Stimulated activated effector memory CD8-positive, alpha-beta T cell treated with anti-CD3 and anti-CD28 coated beads, Interleukin-12 subunit alpha, Interleukin-12 subunit beta, amount 100 ng/mL, for 72 hours (primary cell): ENCODE measurements around the gene ZFP36.

Experiments
- ATAC-seq: fragments of 150-1000 bp; cut with Tn5 transposase; 2 replicates; pipeline ENCODE4 v1.10.0; 2021
- DNase-seq, 2 donors: peaks; one replicate each; pipeline ENCODE4 v3.0.0; 2021 to 2022; ENCODE audit warnings: low spot score in 2 of 2
- H3K27ac Mint-ChIP-seq: one replicate; pipeline ENCODE4 v1.8.0; 2022; ENCODE audit warnings: mild to moderate bottlenecking, mixed read lengths
- H3K36me3 Mint-ChIP-seq: one replicate; pipeline ENCODE4 v1.8.0; 2022; ENCODE audit warnings: mild to moderate bottlenecking, mixed read lengths
- H3K4me1 Mint-ChIP-seq: one replicate; pipeline ENCODE4 v1.8.0; 2022; ENCODE audit warnings: mixed read lengths
- H3K4me3 Mint-ChIP-seq: one replicate; pipeline ENCODE4 v1.8.0; 2022; ENCODE audit warnings: mild to moderate bottlenecking, mixed read lengths
- H3K9me3 Mint-ChIP-seq: one replicate; pipeline ENCODE4 v1.8.0; 2022; ENCODE audit warnings: mixed read lengths

The ZFP36 gene

DNA sequence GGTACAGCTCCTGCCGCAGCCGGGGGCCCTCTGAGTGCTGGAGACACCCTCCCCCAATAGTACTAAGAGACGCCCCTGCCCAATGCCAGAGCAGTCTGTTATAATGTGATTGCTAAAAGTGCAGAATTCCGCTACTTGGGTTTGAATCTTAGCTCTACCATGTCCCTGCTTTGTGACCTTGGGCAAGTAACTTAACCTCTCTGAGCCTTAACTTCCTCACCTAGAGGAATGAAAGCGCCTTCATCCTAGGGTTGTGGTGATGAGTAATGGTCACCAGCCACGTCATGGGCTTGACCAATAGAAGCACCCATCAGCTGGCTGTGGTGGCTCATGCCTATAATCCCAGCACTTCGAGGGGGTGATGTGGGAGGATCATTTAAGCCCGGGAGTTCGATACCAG is 12.4 kb downstream of the ZFP36 start:
- H3K4me1 Mint-ChIP-seq = peaks cover 15% of the 10 kb centered on the region
- no peak for DNase-seq
- H3K36me3 Mint-ChIP-seq = peaks cover 69% of the 10 kb centered on the region
- ATAC-seq = no peak
- H3K4me3 Mint-ChIP-seq = no peak overlapping the region
- H3K9me3 Mint-ChIP-seq = no peaks in the 10 kb centered on the region
- no peak overlapping the region for H3K27ac Mint-ChIP-seq

- H3K36me3 Mint-ChIP-seq = peaks cover 65% of the 10 kb centered on the region
- ATAC-seq (no peak), DNase-seq (no peak)
- H3K9me3 Mint-ChIP-seq = no peaks in the 10 kb centered on the region
- H3K4me1 Mint-ChIP-seq = no peaks in the 10 kb centered on the region
- no peak overlapping the region for H3K4me3 Mint-ChIP-seq
- no peak overlapping the region for H3K27ac Mint-ChIP-seq
Measured at GRCh38 chr19:39420769-39421168, 14.1 kb downstream of the ZFP36 start.

- Mint-ChIP-seq H3K9me3 (no peaks in the 10 kb centered on the region), H3K36me3 (peaks cover 65% of the 10 kb centered on the region), H3K27ac (no peak overlapping the region), H3K4me3 (no peak overlapping the region), H3K4me1 (peaks cover 7% of the 10 kb centered on the region)
- no peak for DNase-seq
- no peak for ATAC-seq
Measured at GRCh38 chr19:39422020-39422419, 15.4 kb downstream of the ZFP36 start.

- ATAC-seq (peak; percentile 16), DNase-seq (no peak)
- H3K4me3 Mint-ChIP-seq = no peak overlapping the region
- peaks cover 7% of the 10 kb centered on the region for H3K4me1 Mint-ChIP-seq
- no peaks in the 10 kb centered on the region for H3K9me3 Mint-ChIP-seq
- peaks cover 50% of the 10 kb centered on the region for H3K36me3 Mint-ChIP-seq
- peak overlapping the region; percentile 68 for H3K27ac Mint-ChIP-seq
Measured at GRCh38 chr19:39423258-39424086, 16.8 kb downstream of the ZFP36 start.

DNA sequence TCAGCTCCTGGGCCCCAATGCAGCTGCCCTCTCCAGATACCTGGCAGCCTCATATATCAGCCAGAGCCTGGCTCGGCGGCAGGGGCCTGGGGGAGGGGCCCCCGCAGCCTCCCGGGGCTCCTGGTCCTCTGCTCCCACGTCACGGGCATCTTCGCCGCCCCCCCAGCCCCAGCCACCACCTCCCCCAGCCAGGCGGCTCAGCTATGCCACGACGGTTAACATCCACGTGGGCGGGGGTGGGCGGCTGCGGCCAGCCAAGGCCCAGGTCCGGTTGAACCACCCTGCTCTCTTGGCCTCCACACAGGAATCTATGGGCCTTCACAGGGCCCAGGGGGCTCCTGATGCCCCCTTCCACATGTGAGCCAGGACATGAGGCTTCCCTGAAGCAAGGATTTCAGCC is 18.3 kb downstream of the ZFP36 start:
- Mint-ChIP-seq H3K36me3 (peaks cover 36% of the 10 kb centered on the region), H3K4me1 (peaks cover 7% of the 10 kb centered on the region), H3K4me3 (no peak overlapping the region), H3K9me3 (no peaks in the 10 kb centered on the region), H3K27ac (no peak overlapping the region)
- no peak for DNase-seq
- no peak for ATAC-seq

DNA sequence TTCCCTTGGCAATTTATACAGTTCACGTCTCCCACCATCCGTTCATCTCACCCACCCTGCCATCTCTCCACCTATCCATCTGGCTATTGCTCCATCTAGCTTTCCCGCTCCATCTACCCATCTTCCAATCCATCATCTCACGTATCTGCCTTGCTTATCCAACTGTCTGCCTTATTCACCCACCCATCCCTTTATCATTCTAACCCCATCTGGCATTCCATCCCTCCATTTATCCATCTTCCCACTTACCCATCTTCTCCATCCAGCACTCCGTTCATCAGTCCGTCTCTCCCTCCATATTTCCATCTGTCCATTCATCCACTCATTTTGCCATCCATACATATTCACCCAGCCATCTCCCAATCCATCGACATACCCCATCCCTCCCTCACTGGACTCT is 19.1 kb downstream of the ZFP36 start:
- H3K4me1 Mint-ChIP-seq = peaks cover 13% of the 10 kb centered on the region
- DNase-seq = no peak
- H3K4me3 Mint-ChIP-seq = no peak overlapping the region
- ATAC-seq = no peak
- peak overlapping the region; percentile 0 for H3K27ac Mint-ChIP-seq
- H3K9me3 Mint-ChIP-seq = no peaks in the 10 kb centered on the region
- peaks cover 44% of the 10 kb centered on the region for H3K36me3 Mint-ChIP-seq

GRCh38 chr19:39426170-39426569 is 19.5 kb downstream of the ZFP36 start:
- Mint-ChIP-seq H3K27ac (peak overlapping the region; percentile 0), H3K4me1 (peaks cover 18% of the 10 kb centered on the region), H3K9me3 (no peaks in the 10 kb centered on the region), H3K36me3 (peaks cover 47% of the 10 kb centered on the region), H3K4me3 (no peak overlapping the region)
- DNase-seq = no peak
- ATAC-seq = no peak

DNA sequence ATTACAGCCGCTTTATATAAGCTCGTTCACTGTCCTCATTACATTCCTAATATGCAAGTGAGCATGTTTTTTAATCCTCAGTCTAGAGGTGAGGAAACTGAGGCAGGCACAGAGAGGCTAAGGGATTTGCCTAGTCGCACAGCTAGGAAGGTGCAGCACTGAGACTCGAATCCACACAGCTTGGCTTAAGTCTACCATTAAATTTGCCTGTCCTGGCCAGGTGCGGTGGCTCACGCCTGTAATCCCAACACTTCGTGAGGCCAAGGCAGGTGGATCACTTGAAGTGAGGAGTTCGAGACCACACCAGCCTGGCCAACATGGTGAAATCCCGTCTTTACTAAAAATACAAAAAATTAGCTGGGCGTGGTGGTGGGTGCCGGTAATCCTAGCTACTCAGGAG is 21.1 kb downstream of the ZFP36 start:
- Mint-ChIP-seq H3K4me3 (no peak overlapping the region), H3K27ac (no peak overlapping the region), H3K4me1 (peaks cover 25% of the 10 kb centered on the region), H3K36me3 (peaks cover 48% of the 10 kb centered on the region), H3K9me3 (no peaks in the 10 kb centered on the region)
- DNase-seq (no peak), ATAC-seq (no peak)

DNA sequence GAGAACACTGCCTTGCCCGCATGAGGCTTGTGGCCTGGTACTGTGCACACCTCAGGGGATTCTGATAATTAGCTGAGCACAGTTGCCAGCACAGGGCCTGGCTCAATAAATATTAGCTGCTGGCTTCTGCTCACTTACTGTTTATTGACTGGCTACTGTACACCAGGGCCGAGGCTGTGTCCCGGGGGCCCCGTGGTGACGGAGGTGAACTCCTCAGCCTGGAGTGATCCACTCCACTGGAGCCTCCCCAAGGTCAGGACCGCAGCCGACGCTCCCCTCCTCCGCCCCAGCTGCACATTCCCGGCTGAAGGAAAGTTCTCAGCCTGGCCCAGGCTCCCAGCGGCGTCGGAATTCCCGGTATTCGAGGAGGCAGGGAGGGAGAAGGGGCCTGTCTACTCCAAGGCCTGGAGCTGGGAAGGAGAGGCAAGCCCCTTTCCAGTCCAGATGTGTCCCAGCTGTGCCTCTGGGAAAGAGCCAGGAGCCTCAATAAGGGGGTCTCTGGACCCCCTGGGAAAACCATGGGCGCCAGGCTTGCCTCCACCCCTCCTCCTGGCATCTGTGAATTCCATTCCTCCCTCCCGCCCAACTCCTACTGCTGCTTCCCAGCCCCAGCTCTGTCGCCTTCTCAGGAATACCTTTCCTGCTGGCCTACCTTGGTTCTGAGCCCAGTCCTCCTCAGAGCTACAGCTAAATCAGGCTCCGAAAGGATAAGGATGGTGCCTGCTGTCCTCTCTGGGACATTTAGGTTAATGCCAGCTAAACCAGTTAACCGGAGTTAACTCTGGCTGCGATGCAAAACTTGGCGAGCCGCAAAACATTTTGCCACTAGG is 21.9 kb downstream of the ZFP36 start:
- H3K36me3 Mint-ChIP-seq = peaks cover 48% of the 10 kb centered on the region
- ATAC-seq (no peak), DNase-seq (no peak)
- no peak overlapping the region for H3K27ac Mint-ChIP-seq
- no peaks in the 10 kb centered on the region for H3K9me3 Mint-ChIP-seq
- no peak overlapping the region for H3K4me3 Mint-ChIP-seq
- H3K4me1 Mint-ChIP-seq = peaks cover 33% of the 10 kb centered on the region

DNA sequence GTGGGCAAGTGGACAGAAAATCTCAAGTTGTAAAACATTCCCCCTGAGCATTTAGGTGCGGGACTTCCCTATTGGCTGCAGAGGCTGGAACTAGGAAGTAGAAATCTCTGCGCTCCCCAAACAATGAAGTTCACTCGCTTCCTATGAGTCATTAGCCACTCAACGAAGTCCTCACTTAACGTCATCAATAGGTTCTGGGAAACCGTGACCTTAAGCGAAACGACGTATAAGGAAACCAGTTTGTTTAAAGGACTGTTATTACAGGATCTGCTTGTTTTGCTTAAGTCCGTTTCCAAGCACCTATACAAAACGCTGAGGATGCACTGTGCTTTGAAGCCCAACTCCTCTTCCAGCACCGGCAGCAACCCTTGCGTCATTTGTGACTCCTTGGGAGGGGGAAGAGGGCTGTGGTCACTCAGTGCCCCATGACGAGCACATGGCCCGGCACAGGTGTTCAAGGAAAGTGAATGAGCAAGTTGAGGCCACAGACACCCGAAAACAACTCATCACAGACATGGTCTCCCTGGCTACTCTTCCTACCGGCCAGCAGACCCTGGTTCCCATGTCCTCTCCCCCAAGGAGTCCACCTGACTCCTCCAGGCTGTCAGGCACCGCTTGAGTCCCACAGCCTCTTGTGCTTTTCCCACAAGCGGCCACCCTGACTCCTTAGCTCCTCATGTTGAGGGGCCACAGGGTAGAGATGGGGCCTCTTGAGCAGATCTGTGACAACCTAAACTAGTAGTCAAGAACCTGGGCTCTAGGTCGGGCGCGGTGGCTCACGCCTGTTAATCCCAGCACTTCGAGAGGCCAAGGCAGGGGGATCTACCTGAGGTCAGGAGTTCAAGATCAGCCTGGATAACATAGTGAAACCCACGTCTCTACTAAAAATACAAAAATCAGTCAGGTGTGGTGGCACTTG is 24.3 kb downstream of the ZFP36 start:
- no peaks in the 10 kb centered on the region for H3K9me3 Mint-ChIP-seq
- H3K4me3 Mint-ChIP-seq = peak overlapping the region; percentile 63

DNA sequence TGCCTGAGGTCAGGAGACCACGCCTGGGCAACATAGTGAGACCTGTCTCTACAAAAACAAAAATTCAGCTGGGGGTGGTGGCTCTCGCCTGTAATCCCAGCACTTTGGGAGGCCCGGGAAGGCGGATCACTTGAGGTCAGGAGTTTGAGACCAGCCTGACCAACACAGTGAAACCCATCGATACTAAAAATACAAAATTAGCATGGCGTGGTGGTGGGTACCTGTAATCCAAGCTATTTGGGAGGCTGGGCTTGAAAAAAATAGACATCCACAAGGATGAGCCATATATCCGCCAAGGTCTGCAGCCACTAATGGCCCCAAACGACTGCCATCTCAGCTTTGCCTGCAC is 26.0 kb downstream of the ZFP36 start:
- peaks cover 73% of the 10 kb centered on the region for H3K36me3 Mint-ChIP-seq
- DNase-seq = no peak
- peak overlapping the region; percentile 28 for H3K4me3 Mint-ChIP-seq
- peak overlapping the region; percentile 100 for H3K27ac Mint-ChIP-seq
- H3K9me3 Mint-ChIP-seq = no peaks in the 10 kb centered on the region
- H3K4me1 Mint-ChIP-seq = peaks cover 59% of the 10 kb centered on the region
- no peak for ATAC-seq

More for the DNA sequence above, 24.3 kb downstream of the ZFP36 start:
- peak in 1 of 2 donors; percentile 89 for DNase-seq
- ATAC-seq = peak; percentile 85
- Mint-ChIP-seq H3K4me1 (peaks cover 53% of the 10 kb centered on the region), H3K27ac (peak overlapping the region; percentile 97), H3K36me3 (peaks cover 60% of the 10 kb centered on the region)

GRCh38 chr19:39433480-39434079 is 26.9 kb downstream of the ZFP36 start:
- ATAC-seq (no peak), DNase-seq (no peak)
- H3K9me3 Mint-ChIP-seq = no peaks in the 10 kb centered on the region
- peaks cover 73% of the 10 kb centered on the region for H3K36me3 Mint-ChIP-seq
- H3K27ac Mint-ChIP-seq = peak overlapping the region; percentile 100
- peak overlapping the region; percentile 100 for H3K4me3 Mint-ChIP-seq
- peaks cover 59% of the 10 kb centered on the region for H3K4me1 Mint-ChIP-seq

DNA sequence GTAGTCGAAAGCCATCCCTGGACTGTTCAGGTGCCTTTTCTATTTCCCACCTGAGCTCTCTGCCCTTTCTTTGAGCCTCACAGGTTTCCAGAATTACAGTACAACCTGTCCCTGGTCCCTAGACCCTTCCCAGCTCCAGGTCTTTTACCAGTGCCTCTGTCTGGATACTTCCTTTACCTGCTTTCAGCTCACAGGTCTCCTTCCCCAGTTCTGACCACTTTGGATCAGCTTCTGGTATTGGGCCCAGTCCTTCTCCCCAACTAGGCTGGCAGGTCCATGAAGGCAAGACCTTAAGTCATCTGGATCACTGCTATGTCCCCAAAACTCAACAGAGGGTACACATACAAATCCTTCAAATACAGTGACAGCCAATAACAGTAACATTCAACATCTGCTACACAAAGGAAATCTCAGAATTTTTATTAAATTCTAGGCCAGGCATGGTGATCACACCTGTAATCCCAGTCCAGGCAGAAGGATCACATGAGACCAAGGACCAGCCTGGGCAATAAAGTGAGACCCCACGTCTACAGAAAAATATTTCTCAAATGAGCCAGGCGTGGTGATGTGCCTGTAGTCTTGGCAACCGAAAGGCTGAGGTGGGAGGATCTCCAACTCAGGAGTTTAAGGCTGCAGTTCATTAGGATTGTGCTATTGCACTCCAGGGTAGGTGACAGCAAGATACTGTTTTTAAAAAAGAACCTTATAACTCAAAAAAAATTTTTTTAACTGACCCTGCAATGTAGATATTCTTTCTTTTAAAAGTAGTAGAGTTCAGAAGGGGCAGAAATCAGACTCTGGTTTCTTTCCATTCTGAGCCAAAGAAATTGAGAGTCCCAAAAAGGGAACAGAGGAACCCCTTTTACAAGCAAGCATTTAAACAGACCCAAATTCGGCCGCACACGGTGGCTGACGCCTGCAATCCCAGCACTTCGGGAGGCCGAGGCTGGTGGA is 27.8 kb downstream of the ZFP36 start:
- ATAC-seq (no peak), DNase-seq (no peak)
- peaks cover 76% of the 10 kb centered on the region for H3K36me3 Mint-ChIP-seq
- H3K9me3 Mint-ChIP-seq = no peaks in the 10 kb centered on the region
- H3K4me1 Mint-ChIP-seq = peaks cover 59% of the 10 kb centered on the region
- H3K27ac Mint-ChIP-seq = peak overlapping the region; percentile 100
- peak overlapping the region; percentile 100 for H3K4me3 Mint-ChIP-seq
